ENCODE measurements around the gene RABEPK.

DNA sequence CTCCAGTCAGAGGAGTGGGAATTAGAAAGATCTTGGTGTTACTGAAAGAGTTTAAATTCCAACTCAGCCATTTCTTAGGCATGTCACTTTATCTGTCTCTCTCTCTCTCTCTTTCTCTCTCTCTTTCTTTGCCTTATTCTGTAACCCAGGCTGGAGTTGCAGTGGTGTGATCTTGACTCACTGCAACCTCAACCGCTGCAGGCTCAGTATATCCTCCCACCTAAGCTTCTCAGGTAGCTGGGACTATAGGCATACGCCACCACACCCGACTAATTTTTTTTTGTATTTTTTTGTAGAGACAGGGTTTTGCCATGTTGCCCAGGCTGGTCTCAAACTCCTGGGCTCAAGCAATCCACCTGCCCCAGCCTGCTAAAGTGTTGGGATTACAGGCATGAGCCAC lies 18.3 kb downstream of the RABEPK start:
- TF ChIP-seq, protein P1, sequence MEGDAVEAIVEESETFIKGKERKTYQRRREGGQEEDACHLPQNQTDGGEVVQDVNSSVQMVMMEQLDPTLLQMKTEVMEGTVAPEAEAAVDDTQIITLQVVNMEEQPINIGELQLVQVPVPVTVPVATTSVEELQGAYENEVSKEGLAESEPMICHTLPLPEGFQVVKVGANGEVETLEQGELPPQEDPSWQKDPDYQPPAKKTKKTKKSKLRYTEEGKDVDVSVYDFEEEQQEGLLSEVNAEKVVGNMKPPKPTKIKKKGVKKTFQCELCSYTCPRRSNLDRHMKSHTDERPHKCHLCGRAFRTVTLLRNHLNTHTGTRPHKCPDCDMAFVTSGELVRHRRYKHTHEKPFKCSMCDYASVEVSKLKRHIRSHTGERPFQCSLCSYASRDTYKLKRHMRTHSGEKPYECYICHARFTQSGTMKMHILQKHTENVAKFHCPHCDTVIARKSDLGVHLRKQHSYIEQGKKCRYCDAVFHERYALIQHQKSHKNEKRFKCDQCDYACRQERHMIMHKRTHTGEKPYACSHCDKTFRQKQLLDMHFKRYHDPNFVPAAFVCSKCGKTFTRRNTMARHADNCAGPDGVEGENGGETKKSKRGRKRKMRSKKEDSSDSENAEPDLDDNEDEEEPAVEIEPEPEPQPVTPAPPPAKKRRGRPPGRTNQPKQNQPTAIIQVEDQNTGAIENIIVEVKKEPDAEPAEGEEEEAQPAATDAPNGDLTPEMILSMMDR (IDR thresholded peaks at IDR 0.05) = no peak
- no peak for TF ChIP-seq POLR2A (IDR thresholded peaks at IDR 0.05)
- TF ChIP-seq POLR2AphosphoS5 (IDR thresholded peaks at IDR 0.05; ENCODE audit: insufficient read depth in 1 of 2, low read depth in 1 of 2) = no peak
